T-cell (primary cell): ENCODE results near the gene NTMT1. TPM values are rescaled to one million over a fixed set of nuclear protein-coding genes. Genes with fewer than 3 reads are reported as not detected.

Source experiments
- ATAC-seq, 4 experiments: fragments of 200-7000 bp in 3 of 4; fragments of 150-1000 bp in 1 of 4; cut with Tn5 transposase; replicated peaks in 1 of 4; 1 replicate in 3 of 4; 2 replicates in 1 of 4; pipeline ENCODE4 v1.10.0; 2021; ENCODE audit warnings: moderate library complexity in 3 of 4, mild to moderate bottlenecking in 2 of 4, moderate number of reproducible peaks in 1 of 4
- CTCF ChIA-PET, 2 donors: fragments of 300-600 bp; sonication (Branson Sonifier 250); formaldehyde crosslinking; loops; one replicate each; lab custom pipeline; 2022; ENCODE audit warnings: antibody characterized with exemption in 2 of 2; lab: Charles Lee
- POLR2A ChIA-PET, 2 donors: fragments of 300-600 bp; sonication (Branson Sonifier 250); formaldehyde crosslinking; loops; one replicate each; lab custom pipeline; 2022; ENCODE audit warnings: antibody characterized with exemption in 2 of 2; lab: Charles Lee
- DNase-seq, 35 experiments: peaks; one replicate each; pipeline versions ENCODE4 v3.0.0 to v3.0.0-alpha.2; 2013 to 2023
- H3K27ac ChIP-seq: one replicate; pipeline ENCODE4 v1.5.1; 2013; ENCODE audit warnings: low read length
- H3K27me3 ChIP-seq, 2 experiments: replicated peaks in 1 of 2; 1 replicate in 1 of 2; 2 replicates in 1 of 2; pipeline versions ENCODE4 v1.6.1 to v1.7.0; 2013; ENCODE audit warnings: low read length in 1 of 2, mixed read lengths in 1 of 2; ENCODE audit not compliant: control insufficient read depth in 2 of 2, insufficient read depth in 2 of 2; ENCODE audit errors: extremely low read depth in 1 of 2
- H3K36me3 ChIP-seq, 2 donors: 1 replicate in 1 of 2; 2 replicates in 1 of 2; pipeline versions ENCODE4 v1.6.1 to v1.7.0; 2013; ENCODE audit warnings: low read length in 1 of 2; ENCODE audit not compliant: control insufficient read depth in 2 of 2, insufficient read depth in 1 of 2; ENCODE audit errors: extremely low read depth in 1 of 2
- H3K4me1 ChIP-seq, 2 experiments: 1 replicate in 1 of 2; 2 replicates in 1 of 2; pipeline versions ENCODE4 v1.6.1 to v1.7.0; 2013; ENCODE audit warnings: low read length in 2 of 2, mixed read lengths in 1 of 2; ENCODE audit not compliant: insufficient read depth in 2 of 2, control insufficient read depth in 1 of 2; ENCODE audit errors: extremely low read depth in 1 of 2
- H3K4me3 ChIP-seq, 2 donors: 1 replicate in 1 of 2; 2 replicates in 1 of 2; pipeline versions ENCODE4 v1.5.1 to v1.7.0; 2013; ENCODE audit warnings: mild to moderate bottlenecking in 2 of 2, low read length in 1 of 2, moderate library complexity in 1 of 2; ENCODE audit not compliant: control insufficient read depth in 1 of 2; ENCODE audit errors: extremely low read depth in 1 of 2
- H3K9me3 ChIP-seq: 2 replicates; pipeline ENCODE4 v1.7.0; 2013
- H3K27ac Mint-ChIP-seq, 2 donors: one replicate each; pipeline ENCODE4 v1.8.0; 2020 to 2021; ENCODE audit warnings: mild to moderate bottlenecking in 2 of 2, mixed read lengths in 2 of 2
- H3K27me3 Mint-ChIP-seq, 2 donors: one replicate each; pipeline ENCODE4 v1.8.0; 2021 to 2022; ENCODE audit warnings: mixed read lengths in 2 of 2
- H3K36me3 Mint-ChIP-seq: one replicate; pipeline ENCODE4 v1.8.0; 2021; ENCODE audit warnings: mixed read lengths
- H3K4me1 Mint-ChIP-seq, 3 donors: one replicate each; pipeline ENCODE4 v1.8.0; 2020 to 2022; ENCODE audit warnings: mixed read lengths in 3 of 3, mild to moderate bottlenecking in 1 of 3
- H3K4me3 Mint-ChIP-seq, 3 donors: one replicate each; pipeline ENCODE4 v1.8.0; 2020 to 2022; ENCODE audit warnings: mild to moderate bottlenecking in 3 of 3, mixed read lengths in 3 of 3, moderate library complexity in 3 of 3
- H3K9me3 Mint-ChIP-seq, 3 donors: one replicate each; pipeline ENCODE4 v1.8.0; 2020 to 2022; ENCODE audit warnings: mixed read lengths in 3 of 3
- WGBS: methylation state at CpG from one replicate; pipeline ENCODE4 v1.1.5; 2013; ENCODE audit warnings: missing lambda C conversion rate; ENCODE audit not compliant: insufficient coverage; 5-methylcytosine and 5-hydroxymethylcytosine counted together
- total RNA-seq, 35 experiments: library from RNA in 6 of 35; stranded (reverse) in 6 of 35; fragments of 120-200 nt in 1 of 35; gene quantifications; one replicate each; pipeline versions ENCODE4 v1.2.1 to v1.2.4 and lab custom pipeline; 2013 to 2026

The NTMT1 gene
- total RNA-seq, 5 donors from 2014 or later (not counting 1 experiment from before 2014, with no cell fraction given), result 31.0 to 45.0 (median 40.3) TPM

DNA sequence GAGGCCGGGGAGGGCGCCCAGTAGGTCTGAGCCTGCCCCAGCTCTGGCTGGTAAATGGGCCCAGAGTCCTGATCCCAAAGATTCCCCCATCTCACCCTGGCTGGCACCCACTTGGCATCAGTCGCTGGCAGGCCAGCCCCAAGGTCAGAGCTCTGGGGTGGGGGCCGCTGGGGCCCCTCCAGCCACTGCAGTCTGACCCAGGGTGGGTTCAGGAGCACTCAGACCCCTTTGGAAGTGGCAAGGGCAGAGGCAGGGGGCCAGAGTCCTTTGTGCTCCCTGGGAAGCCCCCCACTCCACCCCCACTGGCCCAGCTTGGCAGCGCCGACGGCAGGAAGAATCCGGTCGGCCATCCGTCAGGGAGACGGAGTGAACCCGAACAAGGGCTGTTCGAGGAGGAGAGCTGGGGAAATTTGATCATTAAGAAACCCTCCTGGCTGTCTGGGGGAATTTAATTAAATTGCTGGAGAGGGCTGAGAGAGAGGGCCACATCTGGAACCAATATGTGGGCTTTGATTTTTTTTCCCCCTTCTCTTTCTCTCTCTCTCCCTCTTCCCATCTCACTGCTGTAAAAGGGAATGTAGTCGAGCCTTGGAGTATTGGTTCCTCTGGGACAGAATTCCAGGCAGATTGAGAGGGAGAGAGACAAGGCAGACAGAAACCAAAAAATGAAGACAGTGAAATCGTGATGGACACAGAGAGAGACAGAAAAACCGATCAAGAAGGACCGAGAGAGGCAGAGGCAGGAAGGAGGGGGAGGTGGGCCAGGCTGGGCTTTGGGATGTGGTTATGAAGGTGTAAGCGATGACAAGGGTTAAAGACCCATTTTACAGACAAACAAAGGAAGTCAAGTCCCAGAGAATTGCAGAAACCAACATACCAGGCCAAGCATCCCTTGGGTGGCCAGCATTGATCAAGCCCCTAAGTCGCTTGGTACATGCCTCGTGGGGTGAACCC is 24.0 kb downstream of the NTMT1 start:
- Mint-ChIP-seq H3K4me3 (no peak overlapping the region), H3K36me3 (no peaks in the 10 kb centered on the region), H3K27ac (no peak overlapping the region), H3K27me3 (peaks cover 0 to 4% of the 10 kb centered on the region in 2 donors), H3K9me3 (no peaks in the 10 kb centered on the region), H3K4me1 (no peaks in the 10 kb centered on the region)
- CTCF ChIA-PET, result no interaction called here
- POLR2A ChIA-PET, result no interaction called here
- peaks cover 0 to 19% of the 10 kb centered on the region in 2 experiments for H3K27me3 ChIP-seq
- H3K9me3 ChIP-seq, result no peaks in the 10 kb centered on the region
- ATAC-seq, result no peak
- no peak overlapping the region for H3K4me3 ChIP-seq
- 77% methylated on average over 10 of the region's 20 CpGs for WGBS
- no peak overlapping the region for H3K27ac ChIP-seq
- no peaks in the 10 kb centered on the region for H3K36me3 ChIP-seq
- H3K4me1 ChIP-seq, result no peaks in the 10 kb centered on the region
- no peak for DNase-seq

DNA sequence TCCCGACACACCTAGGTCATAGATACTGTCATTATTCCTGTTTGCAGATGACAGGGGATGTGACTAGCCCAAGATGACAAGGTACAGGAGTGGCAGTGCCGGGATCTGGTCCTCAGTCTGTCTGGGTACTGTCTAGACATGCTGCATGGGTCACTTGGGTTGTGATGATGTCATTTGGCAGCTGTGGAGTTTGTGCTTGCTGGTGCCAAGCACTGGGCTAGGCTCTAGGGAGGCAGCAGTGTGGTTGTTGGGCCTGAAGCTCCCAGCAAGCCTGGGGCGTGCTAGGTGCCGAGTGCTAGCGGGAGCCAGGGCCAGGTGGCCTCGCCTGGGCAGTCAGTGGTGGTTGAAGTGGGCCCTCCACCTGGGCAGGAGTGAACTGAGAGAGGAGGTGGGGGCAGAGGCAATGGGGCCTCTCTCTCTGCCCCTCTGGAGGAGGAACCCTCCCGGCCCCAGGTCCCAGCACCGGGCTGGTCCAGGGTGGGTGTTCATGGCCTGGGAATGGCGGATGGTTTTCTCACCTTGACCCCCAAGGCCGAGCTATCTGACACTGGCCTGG is 24.8 kb downstream of the NTMT1 start:
- ChIA-PET POLR2A (no interaction called here), CTCF (no interaction called here)
- Histone ChIP-seq H3K27ac (no peak overlapping the region), H3K9me3 (no peaks in the 10 kb centered on the region), H3K4me1 (no peaks in the 10 kb centered on the region), H3K36me3 (no peaks in the 10 kb centered on the region), H3K27me3 (peaks cover 0 to 23% of the 10 kb centered on the region in 2 experiments), H3K4me3 (no peak overlapping the region)
- Mint-ChIP-seq H3K27ac (no peak overlapping the region), H3K4me1 (no peaks in the 10 kb centered on the region), H3K27me3 (peaks cover 0 to 4% of the 10 kb centered on the region in 2 donors), H3K36me3 (no peaks in the 10 kb centered on the region), H3K9me3 (no peaks in the 10 kb centered on the region), H3K4me3 (no peak overlapping the region)
- DNase-seq, result no peak
- 78% methylated on average over 9 of the region's 10 CpGs for WGBS
- ATAC-seq, result no peak

DNA sequence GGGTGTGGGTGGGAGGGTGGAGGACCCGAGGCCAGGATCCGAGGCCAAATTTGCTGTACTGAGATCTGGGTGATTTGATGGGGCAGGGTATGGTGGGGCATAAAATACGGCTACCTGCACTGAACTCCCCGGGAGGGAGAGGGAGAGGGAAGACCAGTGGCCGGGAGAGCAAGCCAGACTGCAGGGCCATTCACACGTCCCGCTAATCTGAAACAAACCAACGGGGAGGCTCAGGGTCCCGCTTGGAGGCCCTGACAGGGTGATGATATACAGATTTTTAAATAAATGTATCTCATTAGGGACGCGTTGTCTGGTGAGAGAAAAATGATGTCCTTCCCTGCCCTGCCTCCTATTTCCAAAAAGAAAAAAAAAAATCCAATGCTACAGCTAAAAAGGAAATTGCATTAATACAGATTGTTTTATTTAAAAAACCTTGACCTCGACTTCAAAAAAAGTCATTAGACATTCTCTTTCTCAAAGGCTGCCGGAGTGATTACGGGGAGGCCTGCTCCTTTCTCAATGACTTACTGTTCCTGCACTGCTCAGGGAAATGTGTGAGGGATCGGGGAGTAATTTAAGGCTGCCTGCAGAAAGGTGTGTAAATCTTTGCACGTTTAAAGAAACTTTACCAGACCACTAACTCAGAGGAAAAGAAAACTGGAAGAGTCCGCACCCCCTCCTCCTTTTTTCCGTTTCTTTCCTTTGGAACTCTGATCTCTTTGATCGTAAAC is 28.0 kb downstream of the NTMT1 start:
- 74% methylated on average over 5 of the region's 19 CpGs for WGBS
- no peaks in the 10 kb centered on the region for H3K4me1 ChIP-seq
- no peaks in the 10 kb centered on the region for H3K4me1 Mint-ChIP-seq
- peaks cover 0 to 21% of the 10 kb centered on the region in 2 experiments for H3K27me3 ChIP-seq
- no peak overlapping the region for H3K27ac ChIP-seq
- no peak overlapping the region for H3K27ac Mint-ChIP-seq
- no peak overlapping the region for H3K4me3 Mint-ChIP-seq
- ChIA-PET CTCF (no interaction called here), POLR2A (no interaction called here)
- ATAC-seq (no peak), DNase-seq (no peak)
- no peaks in the 10 kb centered on the region for H3K9me3 ChIP-seq
- H3K9me3 Mint-ChIP-seq, result no peaks in the 10 kb centered on the region
- no peak overlapping the region for H3K4me3 ChIP-seq
- H3K27me3 Mint-ChIP-seq, result peaks cover 0 to 4% of the 10 kb centered on the region in 2 donors
- no peaks in the 10 kb centered on the region for H3K36me3 Mint-ChIP-seq
- no peaks in the 10 kb centered on the region for H3K36me3 ChIP-seq

DNA sequence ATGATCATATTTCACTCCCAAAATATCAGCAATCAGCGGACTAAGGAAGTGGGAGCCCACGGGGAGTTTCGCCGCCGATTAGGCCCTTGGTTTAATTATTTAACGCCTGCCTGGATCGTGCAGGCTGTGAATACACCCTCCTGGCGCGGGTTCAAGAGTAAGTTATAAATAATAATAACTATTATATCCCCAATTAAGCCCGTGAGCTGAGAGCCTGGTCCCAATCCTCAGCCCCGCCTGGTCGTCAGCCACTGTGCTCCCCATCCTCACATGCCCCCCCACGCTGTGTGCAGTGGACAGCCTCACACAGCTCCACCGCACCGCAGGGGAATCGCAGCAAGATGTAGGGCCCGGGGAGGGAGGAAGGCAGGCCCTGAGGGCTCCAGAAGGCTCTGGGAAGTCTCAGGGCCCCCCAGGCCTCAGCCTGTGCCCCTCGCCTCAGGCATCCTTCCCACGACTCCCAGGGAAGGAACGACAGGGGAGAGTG is 28.6 kb downstream of the NTMT1 start:
- H3K4me1 ChIP-seq, result no peaks in the 10 kb centered on the region
- no peak overlapping the region for H3K4me3 ChIP-seq
- H3K27me3 Mint-ChIP-seq, result peaks cover 0 to 4% of the 10 kb centered on the region in 2 donors
- WGBS, result 79% methylated on average over 5 of the region's 20 CpGs
- H3K9me3 ChIP-seq, result no peaks in the 10 kb centered on the region
- no peak overlapping the region for H3K27ac Mint-ChIP-seq
- no peak for DNase-seq
- no peaks in the 10 kb centered on the region for H3K4me1 Mint-ChIP-seq
- ATAC-seq, result no peak
- no peak overlapping the region for H3K27ac ChIP-seq
- H3K36me3 ChIP-seq, result no peaks in the 10 kb centered on the region
- ChIA-PET CTCF (no interaction called here), POLR2A (no interaction called here)
- no peaks in the 10 kb centered on the region for H3K36me3 Mint-ChIP-seq
- peaks cover 0 to 18% of the 10 kb centered on the region in 2 experiments for H3K27me3 ChIP-seq
- H3K4me3 Mint-ChIP-seq, result no peak overlapping the region
- no peaks in the 10 kb centered on the region for H3K9me3 Mint-ChIP-seq

DNA sequence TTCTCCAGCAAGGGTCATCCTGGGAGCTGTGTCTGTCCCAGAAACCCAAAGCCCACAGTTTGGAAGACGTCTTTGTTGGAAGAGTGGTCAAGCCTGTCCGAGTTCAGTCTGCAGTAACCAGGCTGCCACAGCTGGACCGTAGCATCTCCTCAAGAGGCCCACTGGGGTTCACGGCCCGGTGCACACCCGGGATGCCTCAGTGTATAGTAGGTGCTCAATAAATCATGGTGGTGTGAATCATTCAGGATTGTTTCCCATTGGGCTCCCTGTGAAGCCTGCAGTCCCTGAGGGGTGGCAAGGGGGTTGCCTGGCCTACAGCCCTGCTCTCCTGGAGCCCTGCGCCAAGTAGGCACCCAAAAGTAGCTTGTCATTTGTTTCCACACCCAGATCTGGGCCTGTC is 29.2 kb downstream of the NTMT1 start:
- POLR2A ChIA-PET, result no interaction called here
- CTCF ChIA-PET, result no interaction called here
- 87% methylated on average over 7 of the region's 7 CpGs for WGBS
- no peaks in the 10 kb centered on the region for H3K36me3 Mint-ChIP-seq
- H3K9me3 Mint-ChIP-seq, result no peaks in the 10 kb centered on the region
- no peak for ATAC-seq
- Histone ChIP-seq H3K4me1 (no peaks in the 10 kb centered on the region), H3K27ac (no peak overlapping the region), H3K9me3 (no peaks in the 10 kb centered on the region), H3K36me3 (no peaks in the 10 kb centered on the region), H3K4me3 (no peak overlapping the region), H3K27me3 (peaks cover 0 to 15% of the 10 kb centered on the region in 2 experiments)
- DNase-seq, result no peak
- H3K4me3 Mint-ChIP-seq, result no peak overlapping the region
- H3K27me3 Mint-ChIP-seq, result peaks cover 0 to 3% of the 10 kb centered on the region in 2 donors
- H3K4me1 Mint-ChIP-seq, result no peaks in the 10 kb centered on the region
- H3K27ac Mint-ChIP-seq, result no peak overlapping the region

DNA sequence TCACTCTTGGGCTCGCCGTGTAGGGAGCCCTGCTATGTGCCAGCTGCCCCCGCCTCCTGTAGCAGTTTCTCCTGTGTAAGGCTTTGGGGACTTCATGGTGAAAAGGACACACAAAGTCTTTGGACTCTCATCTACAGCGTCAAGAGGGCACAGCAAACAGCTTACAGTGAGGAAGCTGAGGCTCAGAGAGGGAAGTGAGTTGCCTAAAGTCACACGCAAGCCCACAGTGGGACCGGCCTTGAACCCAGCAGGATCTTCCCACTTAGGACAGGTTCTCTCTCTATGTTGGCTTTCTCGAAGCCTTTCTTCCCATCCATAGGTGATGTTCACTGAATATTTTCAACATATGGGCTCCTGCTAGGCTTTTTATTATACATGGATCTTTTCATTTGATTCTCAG is 29.7 kb downstream of the NTMT1 start:
- Histone ChIP-seq H3K4me3 (no peak overlapping the region), H3K36me3 (no peaks in the 10 kb centered on the region), H3K4me1 (no peaks in the 10 kb centered on the region), H3K27me3 (peaks cover 0 to 13% of the 10 kb centered on the region in 2 experiments), H3K27ac (no peak overlapping the region), H3K9me3 (no peaks in the 10 kb centered on the region)
- no peak overlapping the region for H3K27ac Mint-ChIP-seq
- no peaks in the 10 kb centered on the region for H3K27me3 Mint-ChIP-seq
- DNase-seq, result no peak
- no peaks in the 10 kb centered on the region for H3K4me1 Mint-ChIP-seq
- no peaks in the 10 kb centered on the region for H3K36me3 Mint-ChIP-seq
- H3K4me3 Mint-ChIP-seq, result no peak overlapping the region
- CTCF ChIA-PET, result no interaction called here
- no peaks in the 10 kb centered on the region for H3K9me3 Mint-ChIP-seq
- WGBS, result 43% methylated on average over 1 of the region's 7 CpGs
- POLR2A ChIA-PET, result interaction anchor here in 1 of 2 donors (0.6 kb wide), 1 partner anchor 18 kb away, joined by 4 read pairs; no protein-coding TSS in a partner anchor
- no peak for ATAC-seq
